Neural crest cell (in vitro differentiated cells): ENCODE measurements around the gene DNAAF2. TPM values are rescaled to one million over a fixed set of nuclear protein-coding genes. Genes with fewer than 3 reads are reported as not detected.
A peak's percentile ranks its signal among the peaks of the same experiment; 100 is the strongest.

Experiments used
- DNase-seq: peaks from one replicate; pipeline ENCODE4 v3.0.0; 2021; ENCODE audit warnings: low read depth, mixed read lengths, low spot score
- H3K27ac Mint-ChIP-seq: one replicate; pipeline ENCODE4 v1.8.0; 2021; ENCODE audit warnings: mild to moderate bottlenecking, mixed read lengths; ENCODE audit not compliant: unreplicated experiment
- H3K27me3 Mint-ChIP-seq: 2 replicates; pipeline ENCODE4 v1.8.0; 2021; ENCODE audit warnings: low read depth, mild to moderate bottlenecking, mixed read lengths
- H3K36me3 Mint-ChIP-seq: 2 replicates; pipeline ENCODE4 v1.8.0; 2021; ENCODE audit warnings: low read depth, mild to moderate bottlenecking, mixed read lengths
- H3K4me1 Mint-ChIP-seq: 2 replicates; pipeline ENCODE4 v1.8.0; 2021; ENCODE audit warnings: mixed read lengths
- H3K4me3 Mint-ChIP-seq: one replicate; pipeline ENCODE4 v1.8.0; 2021; ENCODE audit warnings: mild to moderate bottlenecking, mixed read lengths
- H3K9me3 Mint-ChIP-seq: 2 replicates; pipeline ENCODE4 v1.8.0; 2021; ENCODE audit warnings: mixed read lengths
- total RNA-seq: library from RNA; stranded (reverse); gene quantifications from 2 replicates; pipeline ENCODE4 v1.2.1, GENCODE V29; 2021
- TF ChIP-seq, protein P1 (sequence below): fragments of 200-600 bp; sonication (generic); conservative IDR thresholded peaks from 2 replicates; pipeline ENCODE4 v1.5.0; 2021; ENCODE audit warnings: antibody characterized with exemption, mild to moderate bottlenecking

Gene DNAAF2
- total RNA-seq, 1 donor from 2014 or later = 20.4 TPM

- Mint-ChIP-seq H3K36me3 (peaks cover 4% of the 10 kb centered on the region), H3K4me1 (no peaks in the 10 kb centered on the region), H3K9me3 (no peaks in the 10 kb centered on the region), H3K27me3 (no peaks in the 10 kb centered on the region), H3K4me3 (no peak overlapping the region), H3K27ac (no peak overlapping the region)
- TF ChIP-seq, protein P1, sequence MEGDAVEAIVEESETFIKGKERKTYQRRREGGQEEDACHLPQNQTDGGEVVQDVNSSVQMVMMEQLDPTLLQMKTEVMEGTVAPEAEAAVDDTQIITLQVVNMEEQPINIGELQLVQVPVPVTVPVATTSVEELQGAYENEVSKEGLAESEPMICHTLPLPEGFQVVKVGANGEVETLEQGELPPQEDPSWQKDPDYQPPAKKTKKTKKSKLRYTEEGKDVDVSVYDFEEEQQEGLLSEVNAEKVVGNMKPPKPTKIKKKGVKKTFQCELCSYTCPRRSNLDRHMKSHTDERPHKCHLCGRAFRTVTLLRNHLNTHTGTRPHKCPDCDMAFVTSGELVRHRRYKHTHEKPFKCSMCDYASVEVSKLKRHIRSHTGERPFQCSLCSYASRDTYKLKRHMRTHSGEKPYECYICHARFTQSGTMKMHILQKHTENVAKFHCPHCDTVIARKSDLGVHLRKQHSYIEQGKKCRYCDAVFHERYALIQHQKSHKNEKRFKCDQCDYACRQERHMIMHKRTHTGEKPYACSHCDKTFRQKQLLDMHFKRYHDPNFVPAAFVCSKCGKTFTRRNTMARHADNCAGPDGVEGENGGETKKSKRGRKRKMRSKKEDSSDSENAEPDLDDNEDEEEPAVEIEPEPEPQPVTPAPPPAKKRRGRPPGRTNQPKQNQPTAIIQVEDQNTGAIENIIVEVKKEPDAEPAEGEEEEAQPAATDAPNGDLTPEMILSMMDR = no peak
- DNase-seq = no peak
Observed at GRCh38 chr14:49612251-49612650, 22.8 kb downstream of the DNAAF2 start.

GRCh38 chr14:49607583-49607982, 27.5 kb downstream of the DNAAF2 start:
- Mint-ChIP-seq H3K4me1 (no peaks in the 10 kb centered on the region), H3K27me3 (no peaks in the 10 kb centered on the region), H3K9me3 (no peaks in the 10 kb centered on the region), H3K27ac (no peak overlapping the region), H3K4me3 (no peak overlapping the region), H3K36me3 (peaks cover 8% of the 10 kb centered on the region)
- TF ChIP-seq, protein P1 = no peak
- DNase-seq = no peak

DNA sequence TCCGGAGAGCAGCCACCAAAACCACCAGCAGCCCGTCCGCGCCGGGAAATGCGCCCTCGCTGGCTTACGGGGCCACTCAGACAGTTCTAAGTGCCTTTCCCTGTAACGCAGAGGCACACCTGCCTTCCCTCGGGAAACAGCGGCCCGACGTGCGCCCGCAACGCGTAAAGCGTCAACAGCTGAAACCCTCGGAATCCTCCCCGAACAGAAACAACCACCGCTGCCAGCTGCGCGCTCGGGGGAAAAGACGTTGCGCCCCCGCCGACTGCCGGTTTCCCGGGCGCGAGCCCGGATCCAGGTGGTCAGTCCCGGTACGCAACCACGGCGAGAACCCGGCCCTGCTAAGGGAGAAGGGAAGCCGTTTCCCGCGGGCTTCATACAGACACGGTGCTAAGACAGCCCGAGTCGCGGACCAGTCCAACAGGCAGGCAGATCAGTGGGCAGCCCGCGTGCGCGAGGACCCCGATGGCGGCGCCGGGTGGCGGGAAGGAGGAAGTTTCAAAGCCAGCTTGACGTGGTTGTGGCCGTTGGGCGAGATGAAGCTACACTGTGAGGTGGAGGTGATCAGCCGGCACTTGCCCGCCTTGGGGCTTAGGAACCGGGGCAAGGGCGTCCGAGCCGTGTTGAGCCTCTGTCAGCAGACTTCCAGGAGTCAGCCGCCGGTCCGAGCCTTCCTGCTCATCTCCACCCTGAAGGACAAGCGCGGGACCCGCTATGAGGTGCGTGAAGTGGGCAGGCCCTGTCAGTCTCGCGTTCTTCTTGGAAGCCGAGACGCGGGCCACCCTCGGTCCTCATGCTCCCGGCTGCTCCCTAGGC, 36.4 kb downstream of the DNAAF2 start, which contains the start of gene LRR1:
Gene LRR1, plus strand, starts transcription at position 456 of the 816 bp plus-strand sequence. Its CDS starts 81 bp downstream, at position 537.
- no peaks in the 10 kb centered on the region for H3K27me3 Mint-ChIP-seq
- H3K9me3 Mint-ChIP-seq = no peaks in the 10 kb centered on the region
- H3K27ac Mint-ChIP-seq = peak within 1 kb of the TSS; percentile 94
- TF ChIP-seq, protein P1 = no peak
- peaks cover 32% of the 10 kb centered on the region for H3K4me1 Mint-ChIP-seq
- H3K36me3 Mint-ChIP-seq = peaks cover 3% of the 10 kb centered on the region
- H3K4me3 Mint-ChIP-seq = peak within 1 kb of the TSS; percentile 97
- DNase-seq = peak; percentile 90

DNA sequence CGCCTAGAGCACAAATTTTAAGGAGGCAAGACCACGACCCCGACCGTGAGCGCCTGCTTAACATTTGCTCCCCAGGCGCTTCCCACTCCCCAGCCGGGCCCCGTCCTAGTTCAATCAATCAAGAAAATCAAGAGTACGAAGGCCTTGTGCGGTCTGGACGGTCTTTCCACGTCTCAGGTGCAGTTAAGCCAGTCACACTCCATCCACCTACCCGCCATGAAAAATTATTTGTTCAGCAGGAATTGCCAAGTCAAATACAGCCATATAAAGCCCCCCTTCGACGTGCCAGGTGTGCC, 36.9 kb downstream of the DNAAF2 start:
- no peak for DNase-seq
- TF ChIP-seq, protein P1 = no peak

DNA sequence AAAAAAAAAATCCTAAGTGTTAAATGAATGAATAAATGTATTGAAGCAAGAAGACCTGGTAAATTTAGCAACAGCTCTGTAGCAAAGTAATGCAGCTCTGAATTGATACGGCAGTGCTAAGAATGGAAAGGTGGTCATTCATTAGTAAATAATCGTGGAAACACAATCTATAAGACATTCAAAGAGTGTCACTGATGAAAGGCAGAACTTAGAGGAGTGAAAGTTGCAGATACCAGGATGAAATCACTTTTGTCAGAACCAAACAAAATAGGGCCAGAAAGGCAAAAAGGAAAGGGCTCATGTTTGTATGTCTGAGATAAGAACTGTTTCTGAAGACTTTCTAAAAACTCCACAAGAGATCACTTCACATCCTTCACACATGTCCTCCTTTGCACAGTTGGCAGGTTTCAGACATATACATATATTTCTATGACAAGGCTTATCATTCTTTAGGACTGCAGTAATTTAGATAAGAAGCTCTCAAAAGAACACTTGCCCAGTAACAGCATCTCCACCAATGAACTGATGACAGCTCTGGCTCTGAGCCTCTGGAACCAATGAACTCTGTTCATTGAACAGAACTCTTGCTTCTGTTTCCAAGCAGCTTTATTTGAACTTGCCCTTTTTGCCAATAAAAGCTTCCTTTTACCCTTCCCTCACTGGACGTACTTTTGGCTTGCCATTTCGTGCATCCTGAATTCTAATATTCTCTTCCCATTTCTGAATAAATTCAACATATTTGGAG, 40.5 kb downstream of the DNAAF2 start:
- Mint-ChIP-seq H3K9me3 (no peaks in the 10 kb centered on the region), H3K36me3 (no peaks in the 10 kb centered on the region), H3K4me1 (peaks cover 21% of the 10 kb centered on the region), H3K4me3 (peak overlapping the region; percentile 67), H3K27ac (no peak overlapping the region), H3K27me3 (no peaks in the 10 kb centered on the region)
- TF ChIP-seq, protein P1 = no peak
- DNase-seq = no peak

More for the DNA sequence above, 36.9 kb downstream of the DNAAF2 start:
- Mint-ChIP-seq H3K36me3 (peaks cover 3% of the 10 kb centered on the region), H3K27me3 (no peaks in the 10 kb centered on the region), H3K9me3 (no peaks in the 10 kb centered on the region), H3K4me1 (peaks cover 32% of the 10 kb centered on the region), H3K4me3 (peak overlapping the region; percentile 97), H3K27ac (peak overlapping the region; percentile 94)
